Testis (tissue), 2 donors: ENCODE data around the gene LRP2BP.

Experiments used
- POLR2A ChIP-seq: fragments of 450-650 bp; IDR thresholded peaks from one replicate; pipeline ENCODE4 v1.6.1; 2017; ENCODE audit warnings: antibody characterized with exemption, mild to moderate bottlenecking, moderate library complexity
- TF ChIP-seq, protein P1 (sequence below), 3 experiments: fragments of 450-650 bp in 2 of 3; fragments of 200-600 bp in 1 of 3; sonication (generic) in 1 of 3; IDR thresholded peaks; one replicate each; pipeline ENCODE4 v1.5.1; 2016 to 2019; ENCODE audit warnings: antibody characterized with exemption in 3 of 3, mild to moderate bottlenecking in 2 of 3, moderate library complexity in 1 of 3

DNA sequence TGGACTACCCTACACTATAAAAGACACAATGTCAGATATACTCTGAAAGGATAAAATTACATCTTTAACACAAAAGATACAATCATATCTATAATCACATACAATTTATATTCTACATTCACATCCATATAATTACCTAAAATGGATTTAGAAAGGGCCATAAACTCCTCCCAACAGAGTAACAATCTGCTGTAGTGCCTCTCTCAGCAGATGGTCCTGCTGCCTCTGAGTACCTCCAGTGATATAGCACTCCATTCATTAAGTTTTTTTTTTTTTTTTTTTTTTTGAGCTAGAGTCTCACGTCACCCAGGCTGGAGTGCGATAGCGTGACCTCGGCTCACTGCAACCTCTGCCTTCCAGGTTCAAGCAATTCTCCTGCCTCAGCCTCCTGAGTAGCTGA, 8.3 kb upstream of the LRP2BP start:
- TF ChIP-seq, protein P1, sequence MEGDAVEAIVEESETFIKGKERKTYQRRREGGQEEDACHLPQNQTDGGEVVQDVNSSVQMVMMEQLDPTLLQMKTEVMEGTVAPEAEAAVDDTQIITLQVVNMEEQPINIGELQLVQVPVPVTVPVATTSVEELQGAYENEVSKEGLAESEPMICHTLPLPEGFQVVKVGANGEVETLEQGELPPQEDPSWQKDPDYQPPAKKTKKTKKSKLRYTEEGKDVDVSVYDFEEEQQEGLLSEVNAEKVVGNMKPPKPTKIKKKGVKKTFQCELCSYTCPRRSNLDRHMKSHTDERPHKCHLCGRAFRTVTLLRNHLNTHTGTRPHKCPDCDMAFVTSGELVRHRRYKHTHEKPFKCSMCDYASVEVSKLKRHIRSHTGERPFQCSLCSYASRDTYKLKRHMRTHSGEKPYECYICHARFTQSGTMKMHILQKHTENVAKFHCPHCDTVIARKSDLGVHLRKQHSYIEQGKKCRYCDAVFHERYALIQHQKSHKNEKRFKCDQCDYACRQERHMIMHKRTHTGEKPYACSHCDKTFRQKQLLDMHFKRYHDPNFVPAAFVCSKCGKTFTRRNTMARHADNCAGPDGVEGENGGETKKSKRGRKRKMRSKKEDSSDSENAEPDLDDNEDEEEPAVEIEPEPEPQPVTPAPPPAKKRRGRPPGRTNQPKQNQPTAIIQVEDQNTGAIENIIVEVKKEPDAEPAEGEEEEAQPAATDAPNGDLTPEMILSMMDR (IDR thresholded peaks at IDR 0.05) = no peak
- TF ChIP-seq POLR2A = no peak
